Measurements from ENCODE around the gene TBC1D17. TPM values are rescaled to one million over a fixed set of nuclear protein-coding genes. Genes with fewer than 3 reads are reported as not detected.
A peak's percentile ranks its signal among the peaks of the same experiment; 100 is the strongest.

TBC1D17 gene
- polyA plus RNA-seq, 1 donor (not counting 4 experiments of a cell fraction or from before 2014, with no cell fraction given): 9.4 TPM

DNA sequence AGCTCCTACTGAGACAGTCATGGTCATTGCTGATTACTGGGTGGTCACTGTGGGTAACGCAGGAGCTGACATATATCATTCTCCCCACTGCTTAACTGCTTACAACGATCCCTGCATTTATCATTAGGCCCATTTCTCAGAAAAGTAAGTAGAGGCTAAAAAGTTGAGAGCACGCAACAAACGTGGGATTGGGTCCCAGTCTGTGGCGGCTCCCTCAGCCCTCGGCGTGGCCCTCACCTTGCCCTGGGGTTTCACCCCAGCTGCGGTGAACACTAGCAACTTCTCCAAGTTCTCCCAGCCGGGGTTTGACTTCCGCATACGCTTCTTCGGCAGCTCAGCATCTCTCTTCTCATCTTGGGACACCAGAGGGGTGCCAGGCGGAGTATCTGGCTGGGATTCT, 12.6 kb upstream of the TBC1D17 start:
- peaks cover 16 to 32% of the 10 kb centered on the region in 2 experiments for H3K36me3 ChIP-seq (ENCODE audit: control insufficient read depth in 2 of 2, extremely low read depth in 1 of 2, insufficient read depth in 2 of 2, low read length in 2 of 2)
- dilution Hi-C loops (cut with MboI; ENCODE audit: extremely low pct_ligation_motif_present, low sequenced_read_pairs): no loop called here
- no peak overlapping the region for H3K4me3 ChIP-seq (ENCODE audit: control insufficient read depth in 2 of 3, extremely low read depth in 1 of 3, insufficient read depth in 2 of 3, low read depth in 1 of 3, low read length in 3 of 3)
- H3K4me1 ChIP-seq (ENCODE audit: control insufficient read depth, extremely low read depth, insufficient read depth, low read length): peaks cover 23% of the 10 kb centered on the region
- no peaks in the 10 kb centered on the region for H3K9me1 ChIP-seq (ENCODE audit: control insufficient read depth, extremely low read depth, insufficient read depth, low read length)
- FAIRE-seq: no peak
- H3K27ac ChIP-seq (ENCODE audit: control insufficient read depth, insufficient read depth, low read length): no peak overlapping the region
- H3K4me2 ChIP-seq (ENCODE audit: control insufficient read depth, extremely low read depth, insufficient read depth, low read depth, low read length): no peak overlapping the region
- peaks cover 9% of the 10 kb centered on the region for H4K20me1 ChIP-seq (ENCODE audit: control insufficient read depth, extremely low read depth, insufficient read depth, low read length)
- H2AFZ ChIP-seq (ENCODE audit: control insufficient read depth, low read length): no peak overlapping the region
- H3K79me2 ChIP-seq (ENCODE audit: control insufficient read depth, insufficient read depth, low read length): peaks cover 37% of the 10 kb centered on the region
- no peaks in the 10 kb centered on the region for H3K9me3 ChIP-seq (ENCODE audit: control insufficient read depth, low read depth, low read length)
- no peak for DNase-seq (ENCODE audit: low read depth, low spot score)
- TF ChIP-seq, protein P1, sequence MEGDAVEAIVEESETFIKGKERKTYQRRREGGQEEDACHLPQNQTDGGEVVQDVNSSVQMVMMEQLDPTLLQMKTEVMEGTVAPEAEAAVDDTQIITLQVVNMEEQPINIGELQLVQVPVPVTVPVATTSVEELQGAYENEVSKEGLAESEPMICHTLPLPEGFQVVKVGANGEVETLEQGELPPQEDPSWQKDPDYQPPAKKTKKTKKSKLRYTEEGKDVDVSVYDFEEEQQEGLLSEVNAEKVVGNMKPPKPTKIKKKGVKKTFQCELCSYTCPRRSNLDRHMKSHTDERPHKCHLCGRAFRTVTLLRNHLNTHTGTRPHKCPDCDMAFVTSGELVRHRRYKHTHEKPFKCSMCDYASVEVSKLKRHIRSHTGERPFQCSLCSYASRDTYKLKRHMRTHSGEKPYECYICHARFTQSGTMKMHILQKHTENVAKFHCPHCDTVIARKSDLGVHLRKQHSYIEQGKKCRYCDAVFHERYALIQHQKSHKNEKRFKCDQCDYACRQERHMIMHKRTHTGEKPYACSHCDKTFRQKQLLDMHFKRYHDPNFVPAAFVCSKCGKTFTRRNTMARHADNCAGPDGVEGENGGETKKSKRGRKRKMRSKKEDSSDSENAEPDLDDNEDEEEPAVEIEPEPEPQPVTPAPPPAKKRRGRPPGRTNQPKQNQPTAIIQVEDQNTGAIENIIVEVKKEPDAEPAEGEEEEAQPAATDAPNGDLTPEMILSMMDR (optimal IDR thresholded peaks at IDR 0.05 in 1 of 3, IDR thresholded peaks at IDR 0.05 in 1 of 3, conservative IDR thresholded peaks at IDR 0.05 in 1 of 3; ENCODE audit: extremely low read depth in 1 of 3, insufficient read depth in 2 of 3, low read length in 3 of 3): no peak
- TF ChIP-seq EZH2 (IDR thresholded peaks at IDR 0.05; ENCODE audit: low read length): no peak
- no peaks in the 10 kb centered on the region for H3K27me3 ChIP-seq (ENCODE audit: control insufficient read depth, extremely low read depth, insufficient read depth, low read length)
- H3K9ac ChIP-seq (ENCODE audit: control insufficient read depth, extremely low read depth, insufficient read depth, low read length): no peak overlapping the region

DNA sequence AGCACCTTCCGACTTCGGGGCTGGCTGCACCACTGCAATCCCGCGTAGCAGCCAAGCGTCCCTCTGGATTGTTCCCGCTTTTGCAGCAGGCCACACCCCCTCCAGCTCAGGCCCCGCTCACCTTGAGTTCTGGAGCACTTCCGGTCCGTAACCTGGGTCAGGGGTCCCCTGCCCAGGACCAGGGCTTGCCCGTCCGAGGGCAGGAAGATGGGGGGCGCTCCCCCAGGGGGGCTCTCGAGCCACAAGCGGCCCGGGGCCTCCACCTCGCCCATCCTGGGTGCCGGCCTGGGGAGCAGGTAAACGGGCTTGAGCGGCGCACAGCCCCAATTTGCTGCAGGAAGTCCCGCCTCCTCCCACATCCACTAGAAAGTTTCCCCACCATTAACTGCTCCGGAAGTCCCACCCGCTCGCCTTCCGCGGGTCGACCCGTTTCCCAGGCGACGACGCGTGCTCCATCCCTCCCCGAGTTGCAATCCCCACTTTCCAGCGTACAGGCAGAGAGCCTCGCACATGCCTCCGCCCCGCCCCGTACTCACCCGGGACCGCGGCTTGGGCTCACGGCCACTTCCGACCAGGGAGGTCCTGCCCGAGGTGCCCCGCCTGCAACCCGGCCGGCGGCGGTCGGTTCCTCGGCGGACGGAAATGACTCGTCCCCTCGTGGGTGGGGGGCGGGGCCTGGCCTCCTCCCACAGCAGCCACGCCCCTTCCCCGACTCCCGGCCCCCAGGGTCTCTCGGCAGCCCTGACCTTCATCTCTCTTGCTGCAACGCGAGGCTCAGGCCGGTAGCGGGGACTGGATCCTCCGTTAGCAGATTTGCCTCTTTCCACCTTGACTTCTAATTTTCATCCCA, 10.3 kb upstream of the TBC1D17 start, which contains the start of gene PNKP:
TSS of gene PNKP (minus strand) at position 644 of the 850 bp plus-strand sequence. CDS start at position 272, 372 bp downstream.
- dilution Hi-C loops (cut with MboI; ENCODE audit: extremely low pct_ligation_motif_present, low sequenced_read_pairs): no loop called here
- peak within 1 kb of the TSS; percentile 71 for H3K27ac ChIP-seq (ENCODE audit: control insufficient read depth, insufficient read depth, low read length)
- H3K79me2 ChIP-seq (ENCODE audit: control insufficient read depth, insufficient read depth, low read length): peaks cover 37% of the 10 kb centered on the region
- H3K36me3 ChIP-seq (ENCODE audit: control insufficient read depth in 2 of 2, extremely low read depth in 1 of 2, insufficient read depth in 2 of 2, low read length in 2 of 2): peaks cover 19 to 30% of the 10 kb centered on the region in 2 experiments
- no peaks in the 10 kb centered on the region for H3K9me3 ChIP-seq (ENCODE audit: control insufficient read depth, low read depth, low read length)
- peak within 1 kb of the TSS; percentile 56 to 97 (median 90) for H3K4me3 ChIP-seq (ENCODE audit: control insufficient read depth in 2 of 3, extremely low read depth in 1 of 3, insufficient read depth in 2 of 3, low read depth in 1 of 3, low read length in 3 of 3)
- peak within 1 kb of the TSS; percentile 90 for H2AFZ ChIP-seq (ENCODE audit: control insufficient read depth, low read length)
- no peaks in the 10 kb centered on the region for H3K9me1 ChIP-seq (ENCODE audit: control insufficient read depth, extremely low read depth, insufficient read depth, low read length)
- H3K4me2 ChIP-seq (ENCODE audit: control insufficient read depth, extremely low read depth, insufficient read depth, low read depth, low read length): peak within 1 kb of the TSS; percentile 93
- H3K9ac ChIP-seq (ENCODE audit: control insufficient read depth, extremely low read depth, insufficient read depth, low read length): peak within 1 kb of the TSS; percentile 86
- no peak for DNase-seq (ENCODE audit: low read depth, low spot score)
- peaks cover 9% of the 10 kb centered on the region for H4K20me1 ChIP-seq (ENCODE audit: control insufficient read depth, extremely low read depth, insufficient read depth, low read length)
- H3K27me3 ChIP-seq (ENCODE audit: control insufficient read depth, extremely low read depth, insufficient read depth, low read length): no peaks in the 10 kb centered on the region
- TF ChIP-seq EZH2 (IDR thresholded peaks at IDR 0.05; ENCODE audit: low read length): no peak
- TF ChIP-seq, protein P1 (optimal IDR thresholded peaks at IDR 0.05 in 1 of 3, IDR thresholded peaks at IDR 0.05 in 1 of 3, conservative IDR thresholded peaks at IDR 0.05 in 1 of 3; ENCODE audit: extremely low read depth in 1 of 3, insufficient read depth in 2 of 3, low read length in 3 of 3): no peak
- H3K4me1 ChIP-seq (ENCODE audit: control insufficient read depth, extremely low read depth, insufficient read depth, low read length): peaks cover 26% of the 10 kb centered on the region
- FAIRE-seq: peak; percentile 76
